PFSK-1 (cell line): ENCODE measurements around the gene MYLIP.

ENCODE experiments used
- FOXP2 ChIP-seq: optimal IDR thresholded peaks from 2 replicates; pipeline ENCODE3; 2011; ENCODE audit warnings: borderline replicate concordance, control low read depth, inconsistent platforms; ENCODE audit not compliant: insufficient read depth; ENCODE audit errors: extremely low read length, extremely low read depth
- POLR2AphosphoS5 ChIP-seq: IDR thresholded peaks from 2 replicates; pipeline ENCODE4 v1.6.1; 2012; ENCODE audit warnings: low read depth, mild to moderate bottlenecking, control low read depth, low read length, moderate library complexity
- SIN3A ChIP-seq: IDR thresholded peaks from 2 replicates; pipeline ENCODE4 v1.6.1; 2012; ENCODE audit warnings: mild to moderate bottlenecking, low read length, moderate library complexity, borderline replicate concordance; ENCODE audit not compliant: insufficient read depth
- TAF1 ChIP-seq: IDR thresholded peaks from 2 replicates; pipeline ENCODE4 v1.6.1; 2012; ENCODE audit warnings: low read length, control low read depth, borderline replicate concordance; ENCODE audit not compliant: insufficient read depth
- TF ChIP-seq, protein P1 (sequence below), 2 experiments: IDR thresholded peaks; 2 replicates each; pipeline versions ENCODE4 v1.6.1 to v1.8.0; 2011 to 2012; ENCODE audit warnings: low read depth in 2 of 2, low read length in 2 of 2, control low read depth in 1 of 2, inconsistent platforms in 1 of 2, mild to moderate bottlenecking in 1 of 2, moderate library complexity in 1 of 2; ENCODE audit not compliant: insufficient read depth in 1 of 2

GRCh38 chr6:16092990-16093389 lies 35.9 kb upstream of the MYLIP start:
- TF ChIP-seq SIN3A, result no peak
- TF ChIP-seq POLR2AphosphoS5, result no peak
- TF ChIP-seq TAF1, result no peak
- TF ChIP-seq, protein P1, sequence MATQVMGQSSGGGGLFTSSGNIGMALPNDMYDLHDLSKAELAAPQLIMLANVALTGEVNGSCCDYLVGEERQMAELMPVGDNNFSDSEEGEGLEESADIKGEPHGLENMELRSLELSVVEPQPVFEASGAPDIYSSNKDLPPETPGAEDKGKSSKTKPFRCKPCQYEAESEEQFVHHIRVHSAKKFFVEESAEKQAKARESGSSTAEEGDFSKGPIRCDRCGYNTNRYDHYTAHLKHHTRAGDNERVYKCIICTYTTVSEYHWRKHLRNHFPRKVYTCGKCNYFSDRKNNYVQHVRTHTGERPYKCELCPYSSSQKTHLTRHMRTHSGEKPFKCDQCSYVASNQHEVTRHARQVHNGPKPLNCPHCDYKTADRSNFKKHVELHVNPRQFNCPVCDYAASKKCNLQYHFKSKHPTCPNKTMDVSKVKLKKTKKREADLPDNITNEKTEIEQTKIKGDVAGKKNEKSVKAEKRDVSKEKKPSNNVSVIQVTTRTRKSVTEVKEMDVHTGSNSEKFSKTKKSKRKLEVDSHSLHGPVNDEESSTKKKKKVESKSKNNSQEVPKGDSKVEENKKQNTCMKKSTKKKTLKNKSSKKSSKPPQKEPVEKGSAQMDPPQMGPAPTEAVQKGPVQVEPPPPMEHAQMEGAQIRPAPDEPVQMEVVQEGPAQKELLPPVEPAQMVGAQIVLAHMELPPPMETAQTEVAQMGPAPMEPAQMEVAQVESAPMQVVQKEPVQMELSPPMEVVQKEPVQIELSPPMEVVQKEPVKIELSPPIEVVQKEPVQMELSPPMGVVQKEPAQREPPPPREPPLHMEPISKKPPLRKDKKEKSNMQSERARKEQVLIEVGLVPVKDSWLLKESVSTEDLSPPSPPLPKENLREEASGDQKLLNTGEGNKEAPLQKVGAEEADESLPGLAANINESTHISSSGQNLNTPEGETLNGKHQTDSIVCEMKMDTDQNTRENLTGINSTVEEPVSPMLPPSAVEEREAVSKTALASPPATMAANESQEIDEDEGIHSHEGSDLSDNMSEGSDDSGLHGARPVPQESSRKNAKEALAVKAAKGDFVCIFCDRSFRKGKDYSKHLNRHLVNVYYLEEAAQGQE (IDR thresholded peaks at IDR 0.05; ENCODE audit: insufficient read depth in 1 of 2, low read depth in 2 of 2, low read length in 2 of 2), result no peak
- no peak for TF ChIP-seq FOXP2
